HepG2 (cell line): ENCODE data around the gene CAPN11. TPM values are rescaled to one million over a fixed set of nuclear protein-coding genes. Genes with fewer than 3 reads are reported as not detected.

Source experiments
- EHMT2 ChIP-seq: fragments of 200-600 bp; sonication (generic); IDR thresholded peaks from 2 replicates; pipeline ENCODE4 v1.7.0; 2017; ENCODE audit warnings: antibody characterized with exemption, low read depth, low read length, borderline replicate concordance
- GATAD2A ChIP-seq: IDR thresholded peaks from 2 replicates; pipeline ENCODE4 v1.6.1; 2016
- JUN ChIP-seq: sonication (generic); formaldehyde crosslinking; IDR thresholded peaks from 2 replicates; pipeline ENCODE4 v1.4.0; 2020; ENCODE audit warnings: mild to moderate bottlenecking, missing genetic modification reagents
- KLF16 ChIP-seq, 2 experiments: sonication (generic) in 1 of 2; formaldehyde crosslinking in 1 of 2; IDR thresholded peaks; 2 replicates each; pipeline versions ENCODE4 v1.6.1 to v1.8.0; 2016 to 2023; ENCODE audit warnings: missing genetic modification reagents in 2 of 2, missing compliant biosample characterization in 1 of 2
- MXD4 ChIP-seq: IDR thresholded peaks from 2 replicates; pipeline ENCODE4 v1.6.1; 2016; ENCODE audit warnings: mild to moderate bottlenecking, missing biosample characterization, missing genetic modification reagents
- POLR2G ChIP-seq: fragments of 200-400 bp; formaldehyde crosslinking; IDR thresholded peaks from 2 replicates; pipeline ENCODE4 v1.6.1; 2018; ENCODE audit warnings: mild to moderate bottlenecking, low read depth, low read length, moderate library complexity
- PPARG ChIP-seq: conservative IDR thresholded peaks from 2 replicates; pipeline ENCODE4 v1.6.1; 2016; ENCODE audit warnings: missing biosample characterization, missing genetic modification reagents
- RELA ChIP-seq: sonication (generic); formaldehyde crosslinking; IDR thresholded peaks from 2 replicates; pipeline ENCODE4 v1.4.0; 2020; ENCODE audit warnings: missing genetic modification reagents
- SALL1 ChIP-seq: sonication (generic); formaldehyde crosslinking; IDR thresholded peaks from 2 replicates; pipeline ENCODE4 v1.8.0; 2022; ENCODE audit warnings: mild to moderate bottlenecking, missing genetic modification reagents
- SMAD3 ChIP-seq: sonication (generic); formaldehyde crosslinking; IDR thresholded peaks from 2 replicates; pipeline ENCODE4 v1.4.0; 2020; ENCODE audit warnings: missing genetic modification reagents
- TCF7 ChIP-seq: sonication (generic); IDR thresholded peaks from 2 replicates; pipeline ENCODE4 v1.6.1; 2016; ENCODE audit warnings: antibody characterized with exemption, low read depth
- U2AF1 ChIP-seq: fragments of 200-400 bp; formaldehyde crosslinking; optimal IDR thresholded peaks from 2 replicates; pipeline ENCODE3; 2017; ENCODE audit warnings: mild to moderate bottlenecking, low read depth, low read length
- ZBTB8A ChIP-seq: sonication (generic); formaldehyde crosslinking; IDR thresholded peaks from 2 replicates; pipeline ENCODE4 v1.4.0; 2020; ENCODE audit warnings: mild to moderate bottlenecking, low read depth, missing genetic modification reagents, borderline replicate concordance
- ZNF501 ChIP-seq: sonication (generic); formaldehyde crosslinking; IDR thresholded peaks from 2 replicates; pipeline ENCODE4 v1.5.1; 2020; ENCODE audit warnings: mild to moderate bottlenecking, moderate library complexity, missing genetic modification reagents
- ZNF703 ChIP-seq: sonication (generic); formaldehyde crosslinking; IDR thresholded peaks from 2 replicates; pipeline ENCODE4 v1.5.1; 2020; ENCODE audit warnings: missing genetic modification reagents, mild to moderate bottlenecking, moderate library complexity, borderline replicate concordance
- ZNF746 ChIP-seq: sonication (generic); formaldehyde crosslinking; IDR thresholded peaks from 2 replicates; pipeline ENCODE4 v1.8.0; 2022; ENCODE audit warnings: mild to moderate bottlenecking, missing genetic modification reagents
- ZNF839 ChIP-seq: sonication (generic); formaldehyde crosslinking; IDR thresholded peaks from 2 replicates; pipeline ENCODE4 v1.4.0; 2020; ENCODE audit warnings: missing genetic modification reagents, mild to moderate bottlenecking, borderline replicate concordance
- polyA plus RNA-seq, 8 experiments: library from polyadenylated mRNA; depleted of rRNA in 3 of 8; stranded (reverse) in 7 of 8; unstranded in 1 of 8; fragments of >200 nt; fragmentation: Illumina TruSeq in 4 of 8; extraction: Trizol in 4 of 8; gene quantifications; 2 replicates each; pipeline versions ENCODE4 v1.2.1 to v1.2.3, GENCODE V29; 2011 to 2016; ENCODE audit warnings: low read depth in 4 of 8, missing spikeins in 1 of 8, mixed read lengths in 1 of 8; ENCODE audit not compliant: insufficient read depth in 1 of 8
- total RNA-seq, 5 experiments: library from RNA; depleted of rRNA; stranded (reverse); fragments of >200 nt; fragmentation: Illumina TruSeq; extraction: Trizol; gene quantifications; 2 replicates each; pipeline ENCODE4 v1.2.3, GENCODE V29; 2016; ENCODE audit warnings: low read depth in 1 of 5
- TF ChIP-seq, protein P1 (sequence below): sonication (generic); formaldehyde crosslinking; IDR thresholded peaks from 2 replicates; pipeline ENCODE4 v1.4.0; 2020; ENCODE audit warnings: missing genetic modification reagents, mild to moderate bottlenecking, borderline replicate concordance
- TF ChIP-seq, protein P2 (sequence below): IDR thresholded peaks from 2 replicates; pipeline ENCODE4 v1.6.1; 2016; ENCODE audit warnings: low read depth
- TF ChIP-seq, protein P3 (sequence below): sonication (generic); formaldehyde crosslinking; IDR thresholded peaks from 2 replicates; pipeline ENCODE4 v1.4.0; 2020; ENCODE audit warnings: missing genetic modification reagents; ENCODE audit errors: not compliant biosample characterization
- TF ChIP-seq, protein P4 (sequence below): sonication (generic); formaldehyde crosslinking; IDR thresholded peaks from 2 replicates; pipeline ENCODE4 v1.5.0; 2020; ENCODE audit warnings: missing genetic modification reagents, mild to moderate bottlenecking, borderline replicate concordance
- TF ChIP-seq, protein P5 (sequence below): sonication (generic); formaldehyde crosslinking; IDR thresholded peaks from 2 replicates; pipeline ENCODE4 v1.4.0; 2020; ENCODE audit warnings: missing genetic modification reagents

CAPN11 gene
- total and polyA plus RNA-seq, 2 of the 13 experiments (the other 11 are each of a cell fraction or from before 2014, with no cell fraction given): 0.07 to 0.11 TPM

DNA sequence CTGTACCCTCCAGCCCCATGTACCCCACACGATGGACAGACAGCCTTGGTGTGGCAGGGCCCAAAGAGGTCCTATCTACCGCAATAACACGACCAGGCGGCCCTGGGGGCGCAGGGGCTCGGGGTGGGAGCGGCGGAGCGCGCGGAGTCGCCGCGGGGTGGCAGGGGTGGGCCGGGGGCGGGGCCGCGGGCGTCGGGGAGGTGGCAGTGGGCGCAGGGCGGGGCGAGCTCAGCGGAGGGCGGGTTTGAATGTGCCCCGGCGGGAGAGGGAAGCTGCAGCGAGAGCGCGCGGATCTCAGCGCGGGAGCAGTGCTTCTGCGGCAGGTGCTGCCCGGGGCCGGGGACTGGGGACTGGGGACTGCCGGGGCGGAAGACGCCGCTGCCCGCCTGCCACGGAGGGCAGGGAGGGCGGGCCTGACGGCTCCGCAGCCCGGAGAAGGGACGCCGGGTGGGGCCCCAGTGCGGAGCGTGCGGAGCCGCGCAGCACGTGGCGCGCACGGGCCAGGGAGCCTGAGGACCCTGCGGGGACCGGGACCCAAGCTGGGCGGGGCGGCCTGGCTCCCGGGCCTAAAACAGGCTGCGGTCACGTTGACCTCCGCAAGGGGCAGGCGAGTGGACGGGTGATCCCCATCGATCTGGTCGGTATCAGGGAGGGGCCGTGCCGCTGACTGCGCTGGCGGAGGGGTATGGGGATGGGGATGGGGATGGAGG lies 64.9 kb downstream of the CAPN11 start, which contains the start of gene SLC29A1 (continued):
- TF ChIP-seq, protein P1, sequence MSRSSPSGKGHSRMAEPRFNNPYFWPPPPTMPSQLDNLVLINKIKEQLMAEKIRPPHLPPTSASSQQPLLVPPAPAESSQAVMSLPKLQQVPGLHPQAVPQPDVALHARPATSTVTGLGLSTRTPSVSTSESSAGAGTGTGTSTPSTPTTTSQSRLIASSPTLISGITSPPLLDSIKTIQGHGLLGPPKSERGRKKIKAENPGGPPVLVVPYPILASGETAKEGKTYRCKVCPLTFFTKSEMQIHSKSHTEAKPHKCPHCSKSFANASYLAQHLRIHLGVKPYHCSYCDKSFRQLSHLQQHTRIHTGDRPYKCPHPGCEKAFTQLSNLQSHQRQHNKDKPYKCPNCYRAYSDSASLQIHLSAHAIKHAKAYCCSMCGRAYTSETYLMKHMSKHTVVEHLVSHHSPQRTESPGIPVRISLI (CRISPR knock-in tag): no peak; the same call in 1 of the 2 replicates
- no peak for TF ChIP-seq ZBTB8A (CRISPR knock-in tag)
- TF ChIP-seq U2AF1: no peak
- TF ChIP-seq, protein P2, sequence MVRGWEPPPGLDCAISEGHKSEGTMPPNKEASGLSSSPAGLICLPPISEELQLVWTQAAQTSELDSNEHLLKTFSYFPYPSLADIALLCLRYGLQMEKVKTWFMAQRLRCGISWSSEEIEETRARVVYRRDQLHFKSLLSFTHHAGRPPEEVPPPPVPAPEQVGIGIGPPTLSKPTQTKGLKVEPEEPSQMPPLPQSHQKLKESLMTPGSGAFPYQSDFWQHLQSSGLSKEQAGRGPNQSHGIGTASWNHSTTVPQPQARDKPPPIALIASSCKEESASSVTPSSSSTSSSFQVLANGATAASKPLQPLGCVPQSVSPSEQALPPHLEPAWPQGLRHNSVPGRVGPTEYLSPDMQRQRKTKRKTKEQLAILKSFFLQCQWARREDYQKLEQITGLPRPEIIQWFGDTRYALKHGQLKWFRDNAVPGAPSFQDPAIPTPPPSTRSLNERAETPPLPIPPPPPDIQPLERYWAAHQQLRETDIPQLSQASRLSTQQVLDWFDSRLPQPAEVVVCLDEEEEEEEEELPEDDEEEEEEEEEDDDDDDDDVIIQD (CRISPR knock-in tag): no peak
- TF ChIP-seq ZNF501 (CRISPR knock-in tag): 0 out of 2 replicates have a peak, but pooled peaks have one; percentile 61
- no peak for TF ChIP-seq JUN (CRISPR knock-in tag)
- no peak; the same call in 1 of the 2 replicates for TF ChIP-seq ZNF839 (CRISPR knock-in tag)
- no peak; the same call in 1 of the 2 replicates for TF ChIP-seq ZNF703 (CRISPR knock-in tag)
- peak; percentile 19 for TF ChIP-seq PPARG (CRISPR knock-in tag)
- TF ChIP-seq POLR2G: peak; percentile 57
- TF ChIP-seq, protein P3, sequence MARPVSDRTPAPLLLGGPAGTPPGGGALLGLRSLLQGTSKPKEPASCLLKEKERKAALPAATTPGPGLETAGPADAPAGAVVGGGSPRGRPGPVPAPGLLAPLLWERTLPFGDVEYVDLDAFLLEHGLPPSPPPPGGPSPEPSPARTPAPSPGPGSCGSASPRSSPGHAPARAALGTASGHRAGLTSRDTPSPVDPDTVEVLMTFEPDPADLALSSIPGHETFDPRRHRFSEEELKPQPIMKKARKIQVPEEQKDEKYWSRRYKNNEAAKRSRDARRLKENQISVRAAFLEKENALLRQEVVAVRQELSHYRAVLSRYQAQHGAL (CRISPR knock-in tag): peak; percentile 59
- TF ChIP-seq RELA (CRISPR knock-in tag): 0 out of 2 replicates have a peak, but pooled peaks have one; percentile 40
- peak; percentile 77 for TF ChIP-seq SALL1 (CRISPR knock-in tag)
- TF ChIP-seq TCF7: no peak
- TF ChIP-seq EHMT2: no peak
- TF ChIP-seq, protein P4, sequence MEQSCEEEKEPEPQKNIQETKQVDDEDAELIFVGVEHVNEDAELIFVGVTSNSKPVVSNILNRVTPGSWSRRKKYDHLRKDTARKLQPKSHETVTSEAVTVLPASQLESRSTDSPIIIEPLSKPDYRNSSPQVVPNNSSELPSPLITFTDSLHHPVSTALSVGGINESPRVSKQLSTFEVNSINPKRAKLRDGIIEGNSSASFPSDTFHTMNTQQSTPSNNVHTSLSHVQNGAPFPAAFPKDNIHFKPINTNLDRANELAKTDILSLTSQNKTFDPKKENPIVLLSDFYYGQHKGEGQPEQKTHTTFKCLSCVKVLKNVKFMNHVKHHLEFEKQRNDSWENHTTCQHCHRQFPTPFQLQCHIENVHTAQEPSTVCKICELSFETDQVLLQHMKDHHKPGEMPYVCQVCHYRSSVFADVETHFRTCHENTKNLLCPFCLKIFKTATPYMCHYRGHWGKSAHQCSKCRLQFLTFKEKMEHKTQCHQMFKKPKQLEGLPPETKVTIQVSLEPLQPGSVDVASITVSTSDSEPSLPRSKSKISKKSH (CRISPR knock-in tag): peak; percentile 65; the same call in 1 of the 2 replicates
- TF ChIP-seq MXD4 (CRISPR knock-in tag): peak; percentile 81; the same call in 1 of the 2 replicates
- TF ChIP-seq GATAD2A: no peak
- TF ChIP-seq SMAD3: no peak
- peak in 1 of 2 experiments; percentile 34; a peak in 1 of 4 replicates for TF ChIP-seq KLF16 (CRISPR knock-in tag; IDR thresholded peaks at IDR 0.05)
- peak; percentile 59; the same call in 1 of the 2 replicates for TF ChIP-seq ZNF746 (CRISPR knock-in tag)
- TF ChIP-seq, protein P5, sequence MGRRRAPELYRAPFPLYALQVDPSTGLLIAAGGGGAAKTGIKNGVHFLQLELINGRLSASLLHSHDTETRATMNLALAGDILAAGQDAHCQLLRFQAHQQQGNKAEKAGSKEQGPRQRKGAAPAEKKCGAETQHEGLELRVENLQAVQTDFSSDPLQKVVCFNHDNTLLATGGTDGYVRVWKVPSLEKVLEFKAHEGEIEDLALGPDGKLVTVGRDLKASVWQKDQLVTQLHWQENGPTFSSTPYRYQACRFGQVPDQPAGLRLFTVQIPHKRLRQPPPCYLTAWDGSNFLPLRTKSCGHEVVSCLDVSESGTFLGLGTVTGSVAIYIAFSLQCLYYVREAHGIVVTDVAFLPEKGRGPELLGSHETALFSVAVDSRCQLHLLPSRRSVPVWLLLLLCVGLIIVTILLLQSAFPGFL: 0 out of 2 replicates have a peak, but pooled peaks have one; percentile 41
